Lung (tissue), 12 donors: ENCODE data around the gene KLF6. TPM values are rescaled to one million over a fixed set of nuclear protein-coding genes. Genes with fewer than 3 reads are reported as not detected.

Experiments used
- ATAC-seq: fragments of 200-7000 bp; cut with Tn5 transposase; one replicate; pipeline ENCODE4 v1.9.1; 2020; ENCODE audit warnings: moderate number of reproducible peaks; ENCODE audit not compliant: insufficient read depth, low FRiP score
- DNase-seq, 3 donors: peaks; one replicate each; pipeline ENCODE4 v3.0.0-alpha.2; 2013 to 2017
- H3K27ac ChIP-seq, 2 donors: one replicate each; pipeline ENCODE4 v1.5.1; 2013; ENCODE audit warnings: mild to moderate bottlenecking in 2 of 2, moderate library complexity in 2 of 2, control low read depth in 1 of 2, inconsistent platforms in 1 of 2, low read depth in 1 of 2, low read length in 1 of 2
- H3K27me3 ChIP-seq, 3 donors: one replicate each; pipeline ENCODE4 v1.5.1; 2013; ENCODE audit warnings: low read length in 2 of 3; ENCODE audit not compliant: control insufficient read depth in 3 of 3, insufficient read depth in 3 of 3
- H3K36me3 ChIP-seq, 4 donors: one replicate each; pipeline ENCODE4 v1.5.1; 2013; ENCODE audit warnings: low read length in 4 of 4, mild to moderate bottlenecking in 1 of 4, moderate library complexity in 1 of 4; ENCODE audit not compliant: control insufficient read depth in 4 of 4, insufficient read depth in 4 of 4
- H3K4me1 ChIP-seq, 5 donors: one replicate each; pipeline ENCODE4 v1.5.1; 2013; ENCODE audit warnings: low read length in 5 of 5, mild to moderate bottlenecking in 2 of 5, moderate library complexity in 1 of 5; ENCODE audit not compliant: control insufficient read depth in 5 of 5, insufficient read depth in 5 of 5
- H3K4me3 ChIP-seq: one replicate; pipeline ENCODE4 v1.5.1; 2013; ENCODE audit warnings: mild to moderate bottlenecking, control low read depth, moderate library complexity
- H3K9ac ChIP-seq, 2 donors: one replicate each; pipeline ENCODE4 v1.5.1; 2013; ENCODE audit warnings: low read length in 2 of 2, control low read depth in 1 of 2; ENCODE audit not compliant: insufficient read depth in 1 of 2
- H3K9me3 ChIP-seq, 4 donors: one replicate each; pipeline ENCODE4 v1.5.1; 2013; ENCODE audit warnings: low read length in 3 of 4, mild to moderate bottlenecking in 1 of 4, moderate library complexity in 1 of 4; ENCODE audit not compliant: control insufficient read depth in 4 of 4, insufficient read depth in 3 of 4
- CTCF ChIP-seq: IDR thresholded peaks from 2 replicates; pipeline ENCODE4 v1.5.1; 2012; ENCODE audit warnings: mild to moderate bottlenecking; ENCODE audit errors: control extremely low read depth, extremely low read depth
- WGBS, 2 donors: extraction: QIAGEN DNeasy Blood & Tissue Kit; methylation state at CpG; one replicate each; pipeline ENCODE4 v1.1.7; 2013; 5-methylcytosine and 5-hydroxymethylcytosine counted together
- polyA plus RNA-seq, 2 donors: library from polyadenylated mRNA; stranded (reverse); fragments of 200-250 nt; gene quantifications; one replicate each; pipeline ENCODE4 v1.2.1, GENCODE V29; 2013
- total RNA-seq, 2 donors: library from RNA; depleted of rRNA in 1 of 2; stranded (reverse); fragments of >200 nt in 1 of 2; gene quantifications; one replicate each; pipeline ENCODE4 v1.2.1, GENCODE V29; 2014 to 2021
- donor health status: control.
- donor health status: control.
- donor health status: Bipolar disorder and iron deficiency.
- donor health status: healthy.
- donor health status: DM: yes; HTN: yes; CAD: no.

KLF6 gene
- total and polyA plus RNA-seq, 4 donors = 45.6 to 264 (median 160) TPM

- Histone ChIP-seq H3K9me3 (peaks cover 0 to 2% (median 0%) of the 10 kb centered on the region in 4 donors), H3K4me3 (no peak overlapping the region), H3K4me1 (peaks cover 3 to 28% (median 14%) of the 10 kb centered on the region in 5 donors), H3K27me3 (no peaks in the 10 kb centered on the region), H3K36me3 (no peaks in the 10 kb centered on the region), H3K9ac (no peak overlapping the region), H3K27ac (peak overlapping the region; percentile 15 to 47)
- TF ChIP-seq CTCF = no peak
- 93 to 98% methylated on average over 10 of the region's 10 CpGs for WGBS, 2 donors
- DNase-seq (no peak), ATAC-seq (no peak)
These were observed 42.3 kb upstream of the KLF6 start for GRCh38 chr10:3827266-3827665.

DNA sequence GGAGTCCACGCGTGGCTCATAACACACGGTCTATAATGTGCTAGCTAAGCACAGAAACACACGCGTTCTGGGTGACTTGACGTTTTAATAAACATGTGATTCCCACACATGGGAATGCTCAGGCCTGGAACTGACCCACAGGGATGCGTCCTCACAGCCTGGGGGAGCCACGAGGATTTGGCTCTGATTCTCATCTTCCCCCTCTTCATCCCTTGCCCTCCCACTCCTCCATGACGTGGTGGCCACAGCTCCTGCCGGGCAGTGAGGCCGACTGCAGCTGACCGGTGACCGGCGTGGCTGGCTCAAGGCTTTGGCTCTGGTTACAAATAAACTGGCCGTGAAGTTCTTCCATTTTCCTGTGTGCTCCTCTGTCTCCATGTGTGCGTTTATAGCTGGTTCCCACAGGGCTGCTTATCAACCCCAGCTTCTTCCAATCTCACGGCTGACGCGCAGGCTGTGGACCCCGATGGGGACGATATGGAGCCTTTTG, 40.9 kb upstream of the KLF6 start:
- Histone ChIP-seq H3K27me3 (no peaks in the 10 kb centered on the region), H3K4me1 (peaks cover under 1 to 16% (median 11%) of the 10 kb centered on the region in 5 donors), H3K36me3 (no peaks in the 10 kb centered on the region), H3K9me3 (peaks cover 0 to 2% (median 0%) of the 10 kb centered on the region in 4 donors), H3K4me3 (no peak overlapping the region), H3K27ac (peak overlapping the region in 1 of 2 donors; percentile 41), H3K9ac (no peak overlapping the region)
- TF ChIP-seq CTCF = no peak
- no peak for DNase-seq
- WGBS, 2 donors = 91 to 94% methylated on average over 21 of the region's 21 CpGs
- no peak for ATAC-seq

DNA sequence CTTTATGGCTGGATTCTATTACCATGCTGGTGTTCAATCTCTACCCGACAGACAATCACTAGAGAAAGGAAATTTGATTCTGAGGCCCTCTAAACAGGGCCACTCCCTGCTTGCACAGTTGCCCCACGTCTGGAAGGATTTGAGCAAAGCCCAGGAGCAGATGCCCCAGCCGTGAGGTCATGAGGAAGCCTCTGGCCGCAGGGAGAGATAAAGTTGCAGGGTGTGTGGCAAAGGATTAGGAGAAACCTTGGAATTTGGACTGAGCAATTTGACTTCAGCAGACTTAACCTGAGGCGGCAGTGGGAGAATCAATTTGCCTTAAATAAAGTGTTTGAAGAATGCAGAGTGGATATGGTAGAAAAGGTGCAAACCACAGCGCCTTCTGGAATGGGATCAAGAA, 40.2 kb upstream of the KLF6 start:
- H3K27me3 ChIP-seq = no peaks in the 10 kb centered on the region
- DNase-seq (no peak), ATAC-seq (no peak)
- H3K4me1 ChIP-seq = peaks cover 0 to 15% (median 6%) of the 10 kb centered on the region in 5 donors
- no peak for TF ChIP-seq CTCF
- 74 to 82% methylated on average over 6 of the region's 6 CpGs for WGBS, 2 donors
- no peak overlapping the region for H3K4me3 ChIP-seq
- H3K9ac ChIP-seq = no peak overlapping the region
- H3K27ac ChIP-seq = no peak overlapping the region
- H3K9me3 ChIP-seq = peaks cover 0 to 2% (median 0%) of the 10 kb centered on the region in 4 donors
- H3K36me3 ChIP-seq = no peaks in the 10 kb centered on the region
